KOPT-K1 (cell line): ENCODE data around the gene TRNT1.

Experiments used
- H3K27ac ChIP-seq: fragments of 200-600 bp; sonication (generic); 2 replicates; pipeline ENCODE4 v1.5.1; 2016; ENCODE audit warnings: antibody characterized with exemption, mild to moderate bottlenecking, low read depth, low read length; ENCODE audit not compliant: poor library complexity, severe bottlenecking
- H3K36me3 ChIP-seq: fragments of 200-600 bp; sonication (generic); 2 replicates; pipeline ENCODE4 v1.5.1; 2017; ENCODE audit warnings: antibody characterized with exemption, mild to moderate bottlenecking, low read length, moderate library complexity; ENCODE audit not compliant: insufficient read depth
- H3K9me3 ChIP-seq: fragments of 200-600 bp; sonication (generic); 2 replicates; pipeline ENCODE4 v1.5.1; 2017; ENCODE audit warnings: antibody characterized with exemption, low read length, mild to moderate bottlenecking; ENCODE audit not compliant: insufficient read depth, poor library complexity, severe bottlenecking

TRNT1 gene

GRCh38 chr3:3105815-3106214 lies 20.9 kb upstream of the TRNT1 start:
- H3K36me3 ChIP-seq, result no peaks in the 10 kb centered on the region
- H3K9me3 ChIP-seq, result no peaks in the 10 kb centered on the region
- no peak overlapping the region for H3K27ac ChIP-seq

- H3K9me3 ChIP-seq, result no peaks in the 10 kb centered on the region
- no peaks in the 10 kb centered on the region for H3K36me3 ChIP-seq
- no peak overlapping the region for H3K27ac ChIP-seq
Measured at GRCh38 chr3:3107181-3107580, 19.6 kb upstream of the TRNT1 start.

GRCh38 chr3:3107858-3108257 lies 18.9 kb upstream of the TRNT1 start:
- Histone ChIP-seq H3K36me3 (no peaks in the 10 kb centered on the region), H3K27ac (no peak overlapping the region), H3K9me3 (no peaks in the 10 kb centered on the region)

- Histone ChIP-seq H3K9me3 (no peaks in the 10 kb centered on the region), H3K36me3 (no peaks in the 10 kb centered on the region), H3K27ac (no peak overlapping the region)
Measured at GRCh38 chr3:3109407-3110298, 17.1 kb upstream of the TRNT1 start.

- H3K36me3 ChIP-seq, result no peaks in the 10 kb centered on the region
- H3K27ac ChIP-seq, result no peak within 1 kb of the TSS
- no peaks in the 10 kb centered on the region for H3K9me3 ChIP-seq
Measured at GRCh38 chr3:3110299-3110630, 16.5 kb upstream of the TRNT1 start, which contains the start of gene IL5RA. IL5RA (minus strand) TSS chr3:3110374; CDS start chr3:3104984, 5,390 bp downstream.

GRCh38 chr3:3110749-3111361 lies 15.9 kb upstream of the TRNT1 start:
- H3K36me3 ChIP-seq, result no peaks in the 10 kb centered on the region
- no peaks in the 10 kb centered on the region for H3K9me3 ChIP-seq
- no peak overlapping the region for H3K27ac ChIP-seq

DNA sequence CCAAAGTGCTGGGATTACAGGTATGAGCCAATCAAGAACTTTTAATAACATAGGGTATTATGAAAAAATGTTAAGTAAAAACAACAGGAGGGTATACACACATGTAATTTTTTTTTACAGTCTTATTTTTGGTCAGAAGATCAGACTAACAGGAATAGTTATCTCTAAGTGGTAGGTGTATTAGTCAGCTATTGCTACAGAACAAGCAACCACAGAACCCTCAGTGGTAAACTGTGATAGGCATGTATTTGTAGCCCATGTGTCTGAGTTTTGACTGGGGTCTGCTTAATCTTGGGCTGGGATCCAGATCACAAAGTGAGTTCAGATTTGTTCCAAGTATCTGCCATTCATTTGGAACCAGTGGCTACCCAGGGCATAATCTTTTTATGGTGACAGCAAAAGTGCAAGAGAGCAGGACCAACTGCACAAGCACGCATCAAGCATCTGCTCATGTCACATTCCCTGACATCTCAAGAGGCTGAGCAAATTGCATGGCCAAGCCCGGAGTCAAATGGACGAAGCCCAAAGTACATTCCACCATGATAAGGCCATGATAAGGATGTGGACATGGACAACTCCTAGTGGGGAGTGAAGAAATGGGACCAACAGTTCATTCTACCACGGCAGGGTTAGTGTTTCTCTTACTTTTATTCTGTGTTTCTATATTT lies 13.6 kb upstream of the TRNT1 start:
- Histone ChIP-seq H3K9me3 (no peaks in the 10 kb centered on the region), H3K36me3 (no peaks in the 10 kb centered on the region), H3K27ac (no peak overlapping the region)

DNA sequence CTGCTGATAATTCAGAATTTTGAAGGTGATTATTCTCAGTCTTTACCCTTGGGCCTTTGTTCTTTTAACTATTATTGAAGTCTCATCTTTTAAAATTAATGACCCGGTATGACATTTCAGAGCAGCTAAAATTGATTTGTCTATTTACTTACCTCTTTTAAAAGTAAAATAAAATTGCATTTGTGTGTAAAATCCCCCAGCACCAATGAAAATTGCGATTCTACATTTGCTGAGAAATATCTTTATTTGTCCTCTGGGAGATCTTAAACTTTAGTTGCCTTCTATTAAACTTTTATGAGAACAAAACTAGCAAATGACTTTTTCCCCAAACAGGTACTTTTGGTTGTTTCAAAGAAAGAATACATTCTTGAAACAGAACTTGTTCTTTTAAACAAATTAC lies 9.1 kb upstream of the TRNT1 start:
- no peak overlapping the region for H3K27ac ChIP-seq
- H3K9me3 ChIP-seq, result no peaks in the 10 kb centered on the region
- no peaks in the 10 kb centered on the region for H3K36me3 ChIP-seq

- Histone ChIP-seq H3K9me3 (no peaks in the 10 kb centered on the region), H3K36me3 (no peaks in the 10 kb centered on the region), H3K27ac (no peak overlapping the region)
Measured at GRCh38 chr3:3119393-3119851, 7.3 kb upstream of the TRNT1 start.

- peaks cover 25% of the 10 kb centered on the region for H3K36me3 ChIP-seq
- peak overlapping the region; percentile 92 for H3K27ac ChIP-seq
- H3K9me3 ChIP-seq, result no peaks in the 10 kb centered on the region
Measured at GRCh38 chr3:3125977-3126376, 763 bp upstream of the TRNT1 start.

DNA sequence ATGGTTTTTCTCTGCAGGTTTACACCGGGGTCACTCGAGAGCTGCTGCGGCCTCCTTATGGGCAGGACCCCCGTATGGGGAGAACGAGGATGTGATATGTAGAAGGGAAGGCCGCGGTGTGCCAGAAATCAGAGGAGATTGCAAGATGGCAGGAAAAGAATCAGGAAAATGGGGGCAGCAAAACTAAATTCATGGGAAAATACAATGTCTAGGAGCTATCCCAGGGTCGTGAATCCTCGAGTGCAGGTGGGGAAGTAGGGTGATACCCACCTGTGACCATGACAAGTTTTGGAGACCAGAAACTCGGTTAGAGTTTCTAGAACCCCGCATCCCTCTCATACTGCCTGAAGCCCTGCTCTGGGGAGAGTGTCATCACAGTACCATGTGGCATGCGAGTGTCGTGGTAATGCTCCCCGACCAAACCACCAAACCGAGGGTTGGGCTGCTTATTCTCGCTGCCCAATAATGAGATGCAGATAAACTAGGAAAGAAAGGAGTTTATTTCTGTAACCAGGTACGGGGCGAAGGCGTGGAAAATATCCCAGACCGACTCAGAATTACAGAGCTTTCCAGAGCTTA lies 781 bp downstream of the TRNT1 start:
- Histone ChIP-seq H3K27ac (peak overlapping the region; percentile 92), H3K9me3 (no peaks in the 10 kb centered on the region), H3K36me3 (peaks cover 30% of the 10 kb centered on the region)

DNA sequence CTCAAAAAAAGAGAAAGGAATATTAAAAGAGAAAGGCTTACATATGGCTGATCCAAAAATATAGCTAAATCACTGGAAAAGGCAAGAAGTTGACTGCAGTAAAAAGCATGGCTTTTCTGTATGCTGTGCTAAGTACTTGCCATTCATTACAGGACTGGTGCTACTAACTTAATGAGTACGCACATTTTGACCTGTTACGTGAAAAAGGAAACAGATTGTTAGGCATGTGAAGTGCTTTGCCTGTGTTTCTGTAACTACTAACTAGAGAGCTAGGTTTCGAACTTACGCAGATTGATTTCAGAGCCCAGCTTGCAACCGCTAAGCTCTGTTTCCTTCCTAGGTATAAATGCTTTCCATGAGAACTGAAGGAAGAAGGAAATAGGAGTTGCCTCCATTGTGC lies 2.8 kb downstream of the TRNT1 start:
- H3K9me3 ChIP-seq, result no peaks in the 10 kb centered on the region
- H3K27ac ChIP-seq, result no peak overlapping the region
- H3K36me3 ChIP-seq, result peaks cover 50% of the 10 kb centered on the region

DNA sequence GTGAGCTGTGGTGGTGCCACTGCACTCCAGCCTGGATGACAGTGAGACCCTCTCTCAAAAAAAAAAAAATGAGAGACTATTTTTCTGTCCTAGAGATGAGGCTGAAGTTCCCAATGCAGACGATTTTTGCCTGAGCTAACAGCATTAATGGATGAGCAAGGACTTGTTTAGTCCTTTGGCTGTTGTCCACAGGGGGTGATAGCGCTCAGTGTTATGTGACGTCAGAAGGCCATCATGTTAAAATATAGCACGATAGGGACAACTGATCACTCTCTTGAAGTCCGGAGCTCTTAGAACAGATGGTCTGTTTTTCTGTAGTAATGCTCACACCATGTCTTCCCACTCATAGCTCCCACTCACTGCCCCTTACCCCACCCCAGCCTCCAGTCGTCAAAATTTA lies 6.8 kb downstream of the TRNT1 start:
- no peak overlapping the region for H3K27ac ChIP-seq
- H3K36me3 ChIP-seq, result peaks cover 89% of the 10 kb centered on the region
- H3K9me3 ChIP-seq, result no peaks in the 10 kb centered on the region

DNA sequence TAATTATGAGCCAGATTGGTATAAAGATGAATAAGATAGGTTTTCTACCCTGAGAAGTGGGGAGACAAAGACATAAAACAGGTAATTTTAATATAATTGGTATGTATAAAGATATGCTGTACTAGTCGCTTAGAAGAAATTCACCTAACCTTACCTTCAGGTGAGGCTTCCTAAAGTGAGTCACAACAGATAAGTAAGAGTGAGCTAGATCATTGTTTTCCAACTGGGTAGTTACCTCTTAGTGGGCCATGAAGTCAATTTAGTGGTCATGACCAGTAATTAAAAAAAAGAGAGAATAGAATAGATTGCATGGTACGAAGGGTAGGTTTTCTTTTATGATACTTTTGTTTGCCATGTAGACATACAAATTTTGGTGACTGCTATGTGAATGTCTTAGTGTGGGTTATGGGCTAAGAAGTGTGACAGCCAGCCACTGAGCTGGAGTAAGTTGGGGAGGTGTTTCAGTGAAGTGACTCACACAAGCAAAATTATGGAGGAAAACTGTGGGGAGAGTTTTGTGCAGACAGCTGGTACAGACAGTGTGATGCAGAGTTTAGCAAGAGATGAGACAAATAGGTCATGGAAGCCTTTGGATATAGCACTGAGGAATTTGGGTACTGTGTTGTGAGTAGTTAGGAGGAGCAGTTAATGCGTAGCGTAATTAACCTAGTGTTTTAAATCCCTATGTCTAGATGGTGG lies 8.2 kb downstream of the TRNT1 start:
- H3K27ac ChIP-seq, result no peak overlapping the region
- no peaks in the 10 kb centered on the region for H3K9me3 ChIP-seq
- H3K36me3 ChIP-seq, result peaks cover 89% of the 10 kb centered on the region

DNA sequence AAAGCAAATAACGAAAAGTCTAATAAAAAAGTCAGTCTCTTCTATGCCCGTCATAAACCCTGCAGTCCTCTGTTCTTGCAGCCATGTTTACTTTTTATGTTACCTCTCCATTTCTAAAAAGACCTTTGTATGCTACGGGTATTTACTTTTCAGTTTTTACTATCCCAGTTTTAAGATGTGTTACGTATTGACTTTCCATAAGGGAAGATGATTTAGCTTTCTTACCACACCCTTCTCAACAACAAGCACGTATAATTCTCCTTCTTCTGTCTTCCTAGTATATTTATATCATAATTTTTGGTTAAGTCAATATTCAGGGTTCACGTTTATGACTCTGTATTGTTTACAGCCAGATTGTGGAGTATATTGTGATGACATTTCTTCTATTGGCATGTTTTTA lies 10.8 kb downstream of the TRNT1 start:
- Histone ChIP-seq H3K36me3 (peaks cover 100% of the 10 kb centered on the region), H3K27ac (no peak overlapping the region), H3K9me3 (no peaks in the 10 kb centered on the region)
